ENCODE measurements around the gene ARID5B. TPM values are rescaled to one million over a fixed set of nuclear protein-coding genes. Genes with fewer than 3 reads are reported as not detected.

ARID5B gene
- total RNA-seq, 1 experiment from 2014 or later, result 168 TPM

GRCh38 chr10:61958311-61958710 lies 56.8 kb downstream of the ARID5B start:
- Mint-ChIP-seq H3K4me1 (ENCODE audit: low read depth, unreplicated experiment) (peaks cover 48% of the 10 kb centered on the region), H3K27ac (ENCODE audit: unreplicated experiment) (peak overlapping the region; percentile 26), H3K9me3 (ENCODE audit: unreplicated experiment) (no peaks in the 10 kb centered on the region), H3K27me3 (ENCODE audit: insufficient read depth, unreplicated experiment) (no peaks in the 10 kb centered on the region), H3K4me3 (ENCODE audit: unreplicated experiment) (no peak overlapping the region), H3K36me3 (ENCODE audit: insufficient read depth, unreplicated experiment) (peaks cover 95% of the 10 kb centered on the region)
- Histone ChIP-seq H3K27me3 (replicated peaks; ENCODE audit: control insufficient read depth, insufficient read depth, low read length) (no peaks in the 10 kb centered on the region), H3K4me1 (peaks cover 37% of the 10 kb centered on the region), H3K9me3 (no peaks in the 10 kb centered on the region), H3K4me3 (ENCODE audit: low read depth, low read length) (no peak overlapping the region), H3K36me3 (ENCODE audit: control insufficient read depth, insufficient read depth, low read length) (peaks cover 7% of the 10 kb centered on the region)
- DNase-seq, result no peak
- ChIA-PET POLR2A (no interaction called here), CTCF (interaction anchor here (0.9 kb wide), 1 partner anchor 21 kb away, joined by 3 read pairs; no protein-coding TSS in a partner anchor)
- intact Hi-C loops (cut with micrococcal nuclease; ENCODE audit: unreplicated experiment), result no loop called here
- TF ChIP-seq, protein P1, sequence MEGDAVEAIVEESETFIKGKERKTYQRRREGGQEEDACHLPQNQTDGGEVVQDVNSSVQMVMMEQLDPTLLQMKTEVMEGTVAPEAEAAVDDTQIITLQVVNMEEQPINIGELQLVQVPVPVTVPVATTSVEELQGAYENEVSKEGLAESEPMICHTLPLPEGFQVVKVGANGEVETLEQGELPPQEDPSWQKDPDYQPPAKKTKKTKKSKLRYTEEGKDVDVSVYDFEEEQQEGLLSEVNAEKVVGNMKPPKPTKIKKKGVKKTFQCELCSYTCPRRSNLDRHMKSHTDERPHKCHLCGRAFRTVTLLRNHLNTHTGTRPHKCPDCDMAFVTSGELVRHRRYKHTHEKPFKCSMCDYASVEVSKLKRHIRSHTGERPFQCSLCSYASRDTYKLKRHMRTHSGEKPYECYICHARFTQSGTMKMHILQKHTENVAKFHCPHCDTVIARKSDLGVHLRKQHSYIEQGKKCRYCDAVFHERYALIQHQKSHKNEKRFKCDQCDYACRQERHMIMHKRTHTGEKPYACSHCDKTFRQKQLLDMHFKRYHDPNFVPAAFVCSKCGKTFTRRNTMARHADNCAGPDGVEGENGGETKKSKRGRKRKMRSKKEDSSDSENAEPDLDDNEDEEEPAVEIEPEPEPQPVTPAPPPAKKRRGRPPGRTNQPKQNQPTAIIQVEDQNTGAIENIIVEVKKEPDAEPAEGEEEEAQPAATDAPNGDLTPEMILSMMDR (IDR thresholded peaks at IDR 0.05; ENCODE audit: insufficient read depth in 1 of 2, low read depth in 1 of 2, low read length in 1 of 2, severe bottlenecking in 1 of 2, unreplicated experiment in 1 of 2), result no peak
- no TSS peak for BruUV-seq (replicated peaks)

DNA sequence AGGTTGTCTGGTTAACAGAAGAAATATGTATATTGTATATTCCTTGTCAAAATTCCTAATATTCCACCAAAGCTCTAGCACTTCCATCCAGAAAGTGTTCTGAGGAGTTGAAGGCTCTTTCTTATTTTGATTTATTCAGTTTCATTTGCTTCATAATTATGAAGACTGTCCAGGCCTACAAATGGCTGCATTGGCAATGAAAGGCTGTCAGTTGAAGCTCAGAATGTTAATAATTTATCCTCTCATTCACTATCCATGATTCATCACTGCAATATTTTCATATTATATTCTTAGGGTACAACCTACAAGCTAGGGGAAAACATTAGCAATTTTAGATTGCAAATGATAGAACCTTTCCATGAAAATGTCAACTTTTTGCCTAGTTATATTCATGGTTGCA lies 57.3 kb downstream of the ARID5B start:
- Histone ChIP-seq H3K27me3 (replicated peaks; ENCODE audit: control insufficient read depth, insufficient read depth, low read length) (no peaks in the 10 kb centered on the region), H3K4me3 (ENCODE audit: low read depth, low read length) (no peak overlapping the region), H3K4me1 (peaks cover 37% of the 10 kb centered on the region), H3K36me3 (ENCODE audit: control insufficient read depth, insufficient read depth, low read length) (peaks cover 6% of the 10 kb centered on the region), H3K9me3 (no peaks in the 10 kb centered on the region)
- peaks cover 49% of the 10 kb centered on the region for H3K4me1 Mint-ChIP-seq (ENCODE audit: low read depth, unreplicated experiment)
- DNase-seq, result no peak
- no peaks in the 10 kb centered on the region for H3K9me3 Mint-ChIP-seq (ENCODE audit: unreplicated experiment)
- CTCF ChIA-PET, result no interaction called here
- H3K4me3 Mint-ChIP-seq (ENCODE audit: unreplicated experiment), result no peak overlapping the region
- H3K36me3 Mint-ChIP-seq (ENCODE audit: insufficient read depth, unreplicated experiment), result peaks cover 95% of the 10 kb centered on the region
- intact Hi-C loops (cut with micrococcal nuclease; ENCODE audit: unreplicated experiment), result no loop called here
- no peak overlapping the region for H3K27ac Mint-ChIP-seq (ENCODE audit: unreplicated experiment)
- BruUV-seq (replicated peaks), result no TSS peak
- TF ChIP-seq, protein P1 (IDR thresholded peaks at IDR 0.05; ENCODE audit: insufficient read depth in 1 of 2, low read depth in 1 of 2, low read length in 1 of 2, severe bottlenecking in 1 of 2, unreplicated experiment in 1 of 2), result no peak
- POLR2A ChIA-PET, result no interaction called here
- no peaks in the 10 kb centered on the region for H3K27me3 Mint-ChIP-seq (ENCODE audit: insufficient read depth, unreplicated experiment)

GRCh38 chr10:61959814-61960213 lies 58.3 kb downstream of the ARID5B start:
- intact Hi-C loops (cut with micrococcal nuclease; ENCODE audit: unreplicated experiment), result no loop called here
- Mint-ChIP-seq H3K36me3 (ENCODE audit: insufficient read depth, unreplicated experiment) (peaks cover 95% of the 10 kb centered on the region), H3K4me1 (ENCODE audit: low read depth, unreplicated experiment) (peaks cover 59% of the 10 kb centered on the region), H3K27me3 (ENCODE audit: insufficient read depth, unreplicated experiment) (no peaks in the 10 kb centered on the region), H3K27ac (ENCODE audit: unreplicated experiment) (no peak overlapping the region), H3K9me3 (ENCODE audit: unreplicated experiment) (no peaks in the 10 kb centered on the region), H3K4me3 (ENCODE audit: unreplicated experiment) (no peak overlapping the region)
- Histone ChIP-seq H3K4me3 (ENCODE audit: low read depth, low read length) (no peak overlapping the region), H3K27me3 (replicated peaks; ENCODE audit: control insufficient read depth, insufficient read depth, low read length) (no peaks in the 10 kb centered on the region), H3K9me3 (no peaks in the 10 kb centered on the region), H3K36me3 (ENCODE audit: control insufficient read depth, insufficient read depth, low read length) (peaks cover 4% of the 10 kb centered on the region), H3K4me1 (peaks cover 44% of the 10 kb centered on the region)
- TF ChIP-seq, protein P1 (IDR thresholded peaks at IDR 0.05; ENCODE audit: insufficient read depth in 1 of 2, low read depth in 1 of 2, low read length in 1 of 2, severe bottlenecking in 1 of 2, unreplicated experiment in 1 of 2), result no peak
- no peak for DNase-seq
- CTCF ChIA-PET, result no interaction called here
- POLR2A ChIA-PET, result no interaction called here
- BruUV-seq (replicated peaks), result no TSS peak

Measured in Caco-2 (cell line).